HS-5 (cell line): ENCODE results near the gene NEK4.

Source experiments
- DNase-seq: peaks from one replicate; pipeline ENCODE4 v3.0.0-alpha.2; 2012; ENCODE audit warnings: low read depth

NEK4 gene

GRCh38 chr3:52663098-52663497 is 107.6 kb downstream of the NEK4 start:
- no peak for DNase-seq

DNA sequence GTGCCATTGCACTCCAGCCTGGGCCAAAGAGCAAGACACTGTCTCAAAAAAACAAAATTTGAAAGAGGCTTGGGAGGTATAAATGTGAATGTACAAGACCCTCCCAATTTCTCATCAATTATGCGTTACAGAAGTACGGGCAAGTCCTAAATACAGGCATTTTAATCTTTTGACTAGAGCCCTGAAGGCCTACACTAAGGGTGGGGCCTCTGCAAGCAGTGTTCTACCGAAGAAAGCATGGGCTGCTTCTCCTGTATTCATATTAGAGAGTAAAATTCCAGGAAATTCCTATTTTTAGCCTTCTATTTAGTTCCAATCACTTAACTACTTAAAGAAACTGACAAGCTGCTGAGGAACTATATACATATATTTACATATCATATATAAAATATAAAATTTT is 110.7 kb downstream of the NEK4 start:
- no peak for DNase-seq
